Breast epithelium (tissue), 4 donors: ENCODE results near the gene HHATL. TPM values are rescaled to one million over a fixed set of nuclear protein-coding genes. Genes with fewer than 3 reads are reported as not detected.
A peak's percentile ranks its signal among the peaks of the same experiment; 100 is the strongest.

Experiments
- DNase-seq, 2 donors: peaks; one replicate each; pipeline ENCODE4 v3.0.0-alpha.2; 2019; ENCODE audit warnings: low spot score in 2 of 2
- H3K27ac ChIP-seq, 2 donors: fragments of 200-600 bp; sonication (generic) in 1 of 2; one replicate each; pipeline ENCODE4 v1.5.1; 2016 to 2019; ENCODE audit warnings: mild to moderate bottlenecking in 1 of 2
- H3K27me3 ChIP-seq, 2 donors: fragments of 200-600 bp; sonication (generic) in 1 of 2; one replicate each; pipeline versions ENCODE4 v1.5.1 to v1.6.0; 2017 to 2019; ENCODE audit warnings: control low read depth in 1 of 2, mild to moderate bottlenecking in 1 of 2
- H3K36me3 ChIP-seq: fragments of 200-600 bp; one replicate; pipeline ENCODE4 v1.5.1; 2019
- H3K4me1 ChIP-seq, 2 donors: fragments of 200-600 bp; sonication (generic); one replicate each; pipeline ENCODE4 v1.5.1; 2016 to 2019; ENCODE audit warnings: control low read depth in 1 of 2
- H3K4me3 ChIP-seq, 3 donors: fragments of 200-600 bp; sonication (generic); 1 replicate in 2 of 3; 2 replicates in 1 of 3; pipeline ENCODE4 v1.5.1; 2016 to 2019; ENCODE audit warnings: mild to moderate bottlenecking in 3 of 3, moderate library complexity in 2 of 3
- H3K9me3 ChIP-seq, 2 donors: fragments of 200-600 bp; sonication (generic) in 1 of 2; one replicate each; pipeline ENCODE4 v1.5.1; 2016 to 2019; ENCODE audit warnings: control low read depth in 1 of 2
- POLR2A ChIP-seq: fragments of 450-650 bp; IDR thresholded peaks from one replicate; pipeline ENCODE4 v1.6.1; 2016; ENCODE audit warnings: antibody characterized with exemption, mild to moderate bottlenecking, moderate library complexity
- POLR2AphosphoS5 ChIP-seq, 3 donors: sonication (generic); formaldehyde crosslinking; IDR thresholded peaks; one replicate each; pipeline ENCODE4 v1.6.1; 2017; ENCODE audit warnings: antibody characterized with exemption in 3 of 3
- intact Hi-C: fragments of 100-400 bp; cut with DNase I; formaldehyde crosslinking; loops from one replicate; pipeline ENCODE4 v1.15.1; 2023; ENCODE audit warnings: low total_unique reads
- total RNA-seq, 3 donors: library from RNA; depleted of rRNA; stranded (reverse); fragments of >200 nt; gene quantifications; one replicate each; pipeline ENCODE4 v1.1.0, GENCODE V29; 2016
- TF ChIP-seq, protein P1 (sequence below), 3 donors: fragments of 450-650 bp; IDR thresholded peaks; one replicate each; pipeline ENCODE4 v1.5.1; 2016 to 2017; ENCODE audit warnings: antibody characterized with exemption in 3 of 3, mild to moderate bottlenecking in 3 of 3, moderate library complexity in 3 of 3

Gene HHATL
- total RNA-seq, 3 donors from 2014 or later = 0.32 to 1.6 TPM; not detected in 1

DNA sequence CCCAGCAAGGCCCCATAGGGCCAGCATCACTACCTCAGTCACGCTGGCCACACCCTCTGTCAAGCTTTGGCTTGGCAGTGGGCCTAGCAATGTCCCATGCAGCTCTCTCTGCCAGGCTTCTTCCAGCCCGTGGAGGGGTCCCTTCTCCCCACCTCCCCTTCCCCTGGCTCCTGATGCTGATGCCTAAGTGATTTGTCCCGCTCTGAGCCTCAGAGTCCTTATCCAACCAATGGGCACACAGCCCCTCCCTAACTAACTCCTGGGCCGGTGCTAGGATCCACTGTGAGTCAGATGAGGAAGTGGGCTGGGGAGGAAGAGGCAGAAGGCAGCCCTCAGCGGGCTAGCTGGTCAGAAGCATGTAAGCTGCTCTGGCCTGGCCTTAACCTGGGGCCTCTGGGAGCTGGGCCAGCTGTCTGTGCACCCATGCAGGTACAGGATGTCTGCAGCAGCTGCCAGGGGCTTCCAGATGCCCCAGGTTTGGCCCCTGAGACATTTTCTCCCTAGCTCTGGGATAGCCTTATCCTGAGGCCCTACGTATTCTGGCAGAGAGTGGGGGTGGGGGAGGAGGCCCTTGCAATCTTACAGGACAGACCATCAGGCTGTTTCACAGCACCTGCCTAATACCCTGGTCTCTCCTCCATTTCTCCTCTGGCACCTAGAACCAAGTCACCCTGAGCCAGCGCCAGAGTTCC, 49.8 kb downstream of the HHATL start:
- H3K27me3 ChIP-seq = no peaks in the 10 kb centered on the region
- peak; percentile 50 to 54 for DNase-seq
- H3K4me3 ChIP-seq = peak overlapping the region; percentile 75 to 97 (median 86)
- peaks cover 10 to 18% of the 10 kb centered on the region in 2 donors for H3K4me1 ChIP-seq
- H3K9me3 ChIP-seq = no peaks in the 10 kb centered on the region
- no peaks in the 10 kb centered on the region for H3K36me3 ChIP-seq
- peak overlapping the region; percentile 89 to 98 for H3K27ac ChIP-seq
- intact Hi-C loops = no loop called here
- TF ChIP-seq POLR2A (peak; percentile 67), POLR2AphosphoS5 (IDR thresholded peaks at IDR 0.05) (peak in 2 of 3 donors; percentile 30 to 78)
- TF ChIP-seq, protein P1, sequence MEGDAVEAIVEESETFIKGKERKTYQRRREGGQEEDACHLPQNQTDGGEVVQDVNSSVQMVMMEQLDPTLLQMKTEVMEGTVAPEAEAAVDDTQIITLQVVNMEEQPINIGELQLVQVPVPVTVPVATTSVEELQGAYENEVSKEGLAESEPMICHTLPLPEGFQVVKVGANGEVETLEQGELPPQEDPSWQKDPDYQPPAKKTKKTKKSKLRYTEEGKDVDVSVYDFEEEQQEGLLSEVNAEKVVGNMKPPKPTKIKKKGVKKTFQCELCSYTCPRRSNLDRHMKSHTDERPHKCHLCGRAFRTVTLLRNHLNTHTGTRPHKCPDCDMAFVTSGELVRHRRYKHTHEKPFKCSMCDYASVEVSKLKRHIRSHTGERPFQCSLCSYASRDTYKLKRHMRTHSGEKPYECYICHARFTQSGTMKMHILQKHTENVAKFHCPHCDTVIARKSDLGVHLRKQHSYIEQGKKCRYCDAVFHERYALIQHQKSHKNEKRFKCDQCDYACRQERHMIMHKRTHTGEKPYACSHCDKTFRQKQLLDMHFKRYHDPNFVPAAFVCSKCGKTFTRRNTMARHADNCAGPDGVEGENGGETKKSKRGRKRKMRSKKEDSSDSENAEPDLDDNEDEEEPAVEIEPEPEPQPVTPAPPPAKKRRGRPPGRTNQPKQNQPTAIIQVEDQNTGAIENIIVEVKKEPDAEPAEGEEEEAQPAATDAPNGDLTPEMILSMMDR (IDR thresholded peaks at IDR 0.05) = no peak

DNA sequence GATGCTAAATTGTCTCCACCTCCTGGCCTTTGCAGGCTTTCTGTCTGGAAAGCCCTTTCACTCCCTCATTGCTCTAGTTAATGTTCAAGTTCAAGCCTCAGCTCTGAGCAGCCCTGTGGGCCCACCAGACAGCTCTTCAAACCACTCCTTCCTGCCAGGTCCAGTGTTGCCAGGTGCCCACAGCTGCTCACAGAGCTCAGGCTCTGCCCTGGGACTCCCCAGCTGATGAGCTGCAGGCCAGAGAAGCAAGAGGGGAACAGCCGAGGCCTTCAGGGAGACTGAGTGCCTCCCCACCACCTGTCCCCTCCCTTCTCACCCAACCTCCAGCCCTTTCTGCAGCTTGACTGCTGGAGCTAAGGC, 50.4 kb downstream of the HHATL start:
- H3K36me3 ChIP-seq = no peaks in the 10 kb centered on the region
- no peaks in the 10 kb centered on the region for H3K9me3 ChIP-seq
- DNase-seq = no peak
- intact Hi-C loops = no loop called here
- H3K4me3 ChIP-seq = peak overlapping the region; percentile 75 to 97 (median 86)
- TF ChIP-seq POLR2A (no peak), POLR2AphosphoS5 (IDR thresholded peaks at IDR 0.05) (no peak)
- TF ChIP-seq, protein P1 (IDR thresholded peaks at IDR 0.05) = no peak
- H3K27me3 ChIP-seq = no peaks in the 10 kb centered on the region
- H3K27ac ChIP-seq = peak overlapping the region; percentile 89 to 98
- peaks cover 10 to 18% of the 10 kb centered on the region in 2 donors for H3K4me1 ChIP-seq

DNA sequence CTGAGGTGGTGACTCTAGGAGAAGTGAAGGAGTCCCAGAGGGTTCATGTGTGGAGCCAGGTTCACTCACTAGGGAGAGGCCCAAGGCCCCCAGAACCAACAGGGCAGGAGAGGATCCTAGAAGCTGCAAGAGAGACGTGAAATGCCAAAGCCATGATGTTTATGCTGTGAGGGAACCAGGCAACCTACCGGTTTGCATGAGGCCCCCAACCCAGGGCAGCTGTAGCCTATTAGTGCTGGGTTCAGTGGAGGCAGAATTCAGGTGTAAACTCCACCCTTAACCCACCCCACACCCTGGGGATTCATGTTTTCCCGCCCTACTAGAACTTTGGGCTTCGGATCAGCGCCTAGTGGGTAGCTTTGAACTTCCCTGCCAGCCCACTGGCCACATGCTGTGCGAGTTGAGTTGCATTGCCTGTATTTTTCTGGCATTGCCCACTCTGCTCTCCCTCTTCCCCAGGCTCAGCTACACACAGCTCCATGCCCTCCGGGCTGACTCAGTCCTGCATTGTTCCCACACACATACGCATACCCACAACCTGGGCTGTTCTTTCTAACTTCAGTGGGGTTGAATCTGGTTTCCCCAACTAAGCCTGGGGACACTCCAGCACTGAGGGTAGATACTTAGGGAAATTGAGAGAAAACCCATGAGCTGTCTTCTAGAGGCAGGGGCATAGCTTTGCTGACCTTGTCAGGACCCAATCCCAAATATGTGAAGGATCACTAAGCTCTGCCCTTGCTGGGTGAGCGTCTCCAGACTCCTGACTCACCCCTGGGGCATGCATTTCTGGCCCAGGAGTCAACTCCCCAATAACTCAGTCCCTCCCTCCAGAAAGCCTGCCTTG, 51.1 kb downstream of the HHATL start:
- DNase-seq = no peak
- no peaks in the 10 kb centered on the region for H3K27me3 ChIP-seq
- TF ChIP-seq POLR2A (no peak), POLR2AphosphoS5 (IDR thresholded peaks at IDR 0.05) (no peak)
- TF ChIP-seq, protein P1 (IDR thresholded peaks at IDR 0.05) = no peak
- intact Hi-C loops = no loop called here
- H3K4me3 ChIP-seq = peak overlapping the region in 1 of 3 donors; percentile 97
- peak overlapping the region; percentile 40 to 98 for H3K27ac ChIP-seq
- peaks cover 10 to 18% of the 10 kb centered on the region in 2 donors for H3K4me1 ChIP-seq
- H3K9me3 ChIP-seq = no peaks in the 10 kb centered on the region
- no peaks in the 10 kb centered on the region for H3K36me3 ChIP-seq

DNA sequence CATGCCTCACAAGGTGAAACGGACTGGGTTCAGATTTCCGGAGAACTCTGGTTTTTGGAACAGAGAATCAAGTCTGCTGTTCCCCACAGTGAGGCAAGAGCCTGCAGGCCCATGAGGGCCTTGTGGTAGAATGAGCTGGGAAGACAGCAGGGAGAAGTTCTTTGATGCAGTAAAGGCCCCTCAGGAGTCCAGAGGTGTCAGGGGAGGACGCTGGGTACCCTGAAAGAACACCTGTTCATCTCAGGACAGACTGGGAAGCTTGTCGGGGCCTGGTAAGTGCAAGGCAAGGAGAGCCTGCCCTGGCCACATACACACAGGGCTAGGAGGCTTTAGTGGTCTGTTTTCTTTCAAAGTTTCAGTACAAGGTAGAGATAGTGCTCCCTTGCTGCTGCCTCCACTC, 52.8 kb downstream of the HHATL start:
- Histone ChIP-seq H3K9me3 (no peaks in the 10 kb centered on the region), H3K4me3 (no peak overlapping the region), H3K4me1 (peaks cover 7 to 18% of the 10 kb centered on the region in 2 donors), H3K27ac (peak overlapping the region in 1 of 2 donors; percentile 38), H3K27me3 (no peaks in the 10 kb centered on the region), H3K36me3 (peaks cover 4% of the 10 kb centered on the region)
- intact Hi-C loops = no loop called here
- no peak for DNase-seq
- TF ChIP-seq POLR2A = no peak
- no peak for TF ChIP-seq POLR2AphosphoS5 (IDR thresholded peaks at IDR 0.05)

DNA sequence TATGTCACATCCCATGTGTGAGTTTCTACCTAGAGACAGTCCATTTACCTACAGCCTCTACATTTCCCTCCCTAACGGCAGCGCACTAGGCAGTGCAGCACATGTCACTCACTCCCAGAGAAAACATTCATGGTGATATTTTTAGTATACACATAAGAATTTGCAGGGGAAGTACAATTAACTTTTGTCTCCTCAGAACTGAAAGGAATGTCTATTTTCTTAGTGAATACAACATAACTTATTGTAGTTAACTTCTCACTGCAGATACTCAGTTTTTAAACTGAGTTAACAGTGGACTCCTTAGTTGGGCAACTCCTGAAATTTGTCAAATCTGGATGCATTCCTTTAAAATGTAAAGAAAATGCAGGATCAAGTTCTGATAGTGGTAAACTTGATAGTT, 53.6 kb downstream of the HHATL start:
- Histone ChIP-seq H3K27ac (no peak overlapping the region), H3K4me1 (peaks cover 7 to 18% of the 10 kb centered on the region in 2 donors), H3K9me3 (no peaks in the 10 kb centered on the region), H3K4me3 (no peak overlapping the region), H3K27me3 (no peaks in the 10 kb centered on the region), H3K36me3 (peaks cover 4% of the 10 kb centered on the region)
- TF ChIP-seq POLR2AphosphoS5 (IDR thresholded peaks at IDR 0.05) (no peak), POLR2A (no peak)
- TF ChIP-seq, protein P1 (IDR thresholded peaks at IDR 0.05) = no peak
- intact Hi-C loops = no loop called here
- no peak for DNase-seq
